ENCODE measurements around the gene XPO5.
"Not testable (repeated sequence)": the region's sequence is repeated elsewhere in the genome, so short reads cannot be mapped to it uniquely, and the experiment has no call there.

Gene XPO5

DNA sequence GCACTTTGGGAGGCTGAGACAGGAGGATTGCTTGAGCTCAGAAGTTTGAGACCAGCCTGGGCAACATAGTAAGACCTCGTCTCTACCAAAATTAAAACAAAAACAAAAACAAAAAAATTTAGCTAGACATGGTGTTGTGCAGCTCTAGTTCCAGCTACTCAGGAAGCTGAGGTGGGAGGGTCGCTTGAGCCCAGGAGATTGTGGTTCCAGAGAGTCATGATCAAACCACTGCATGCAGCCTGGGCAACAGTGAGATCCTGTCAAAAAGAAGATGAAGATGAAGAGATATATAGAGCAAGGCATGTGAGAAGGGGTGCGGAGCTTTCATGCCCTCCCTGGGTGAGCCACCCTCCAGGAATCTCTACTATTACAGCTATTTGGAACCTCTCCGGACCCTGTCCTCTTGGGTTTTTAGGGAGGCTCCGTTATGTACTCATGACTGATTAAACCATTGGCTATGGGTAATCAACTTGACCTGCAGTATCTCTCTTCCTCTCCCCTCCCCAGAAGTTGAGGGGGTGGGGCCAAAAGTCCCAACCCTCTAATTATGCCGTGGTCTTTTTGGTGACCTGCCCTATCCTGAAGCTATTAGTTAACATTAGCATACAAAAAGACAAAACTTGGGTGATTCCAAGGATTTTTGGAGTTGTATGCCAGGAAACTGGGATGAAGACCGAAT is 9.2 kb upstream of the XPO5 start:
- DNase-seq, result no peak

DNA sequence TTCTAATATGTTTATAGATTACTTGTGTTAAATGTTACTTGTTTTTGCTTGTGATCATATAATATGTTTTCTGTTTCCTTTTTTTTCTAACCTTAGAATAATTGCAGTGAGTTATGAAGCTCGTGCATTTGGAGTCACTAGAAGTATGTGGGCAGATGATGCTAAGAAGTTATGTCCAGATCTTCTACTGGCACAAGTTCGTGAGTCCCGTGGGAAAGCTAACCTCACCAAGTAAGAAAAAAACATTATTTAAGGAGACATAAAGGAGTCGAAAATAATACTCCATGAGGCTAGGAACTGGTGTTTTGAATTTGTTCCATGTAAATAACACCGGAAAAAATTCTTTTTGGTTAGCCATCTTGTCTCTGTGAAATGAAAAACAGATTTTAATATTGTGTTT is 7.1 kb upstream of the XPO5 start:
- DNase-seq, result no peak

GRCh38 chr6:43579171-43579570 is 3.3 kb upstream of the XPO5 start:
- DNase-seq, result no peak

DNA sequence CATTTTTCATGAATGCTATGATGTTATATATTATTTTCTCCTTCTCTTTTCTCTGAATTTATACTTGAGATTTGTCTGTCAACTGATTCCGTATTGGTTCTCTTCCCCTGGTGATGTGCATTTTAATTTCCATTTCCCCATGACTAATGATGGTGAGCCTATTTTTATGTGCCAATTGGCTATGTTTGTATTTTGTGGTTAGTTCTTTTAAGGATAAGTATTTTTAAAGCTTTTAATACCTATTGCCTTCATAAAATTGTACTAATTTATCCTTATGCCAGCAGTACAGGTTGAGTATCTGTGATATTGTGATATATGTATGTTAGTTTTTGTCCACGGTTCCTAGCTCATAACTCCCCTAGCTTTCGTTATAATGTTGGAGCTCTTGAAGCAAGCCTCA is 2.9 kb upstream of the XPO5 start:
- no peak for DNase-seq

DNA sequence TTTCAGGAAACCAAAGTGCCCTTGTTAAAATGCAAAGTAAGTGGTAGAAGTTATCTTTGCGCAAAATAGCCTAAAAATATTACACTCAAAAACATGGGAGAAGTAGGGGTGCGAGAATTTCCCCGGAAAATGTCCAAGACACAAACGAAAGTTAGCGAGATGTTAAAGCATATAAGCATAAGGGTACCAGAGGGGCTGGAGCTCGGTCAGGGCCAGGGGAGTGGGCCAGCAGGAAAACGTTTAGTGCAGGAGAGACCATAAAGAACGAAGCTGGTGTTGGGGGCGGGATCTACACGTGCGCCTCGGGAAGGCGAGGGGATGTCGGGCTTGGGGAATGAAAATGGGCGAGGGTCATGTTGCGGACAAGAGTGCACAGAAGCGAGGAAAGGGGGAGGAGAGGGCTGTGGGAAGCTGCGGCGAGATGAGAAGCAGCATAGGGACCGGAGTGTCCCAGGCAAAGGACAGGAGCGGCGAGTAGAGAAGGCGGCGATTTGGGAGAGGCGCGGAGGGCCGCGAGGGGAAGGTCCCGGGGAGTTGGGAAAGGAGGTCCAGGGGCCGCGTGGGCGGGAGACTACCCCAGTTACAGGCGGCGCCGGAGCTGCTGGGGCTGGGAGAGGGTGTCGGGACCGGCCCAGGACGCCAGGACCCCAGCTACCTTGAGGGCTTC is 600 bp downstream of the XPO5 start:
- DNase-seq, result no peak

DNA sequence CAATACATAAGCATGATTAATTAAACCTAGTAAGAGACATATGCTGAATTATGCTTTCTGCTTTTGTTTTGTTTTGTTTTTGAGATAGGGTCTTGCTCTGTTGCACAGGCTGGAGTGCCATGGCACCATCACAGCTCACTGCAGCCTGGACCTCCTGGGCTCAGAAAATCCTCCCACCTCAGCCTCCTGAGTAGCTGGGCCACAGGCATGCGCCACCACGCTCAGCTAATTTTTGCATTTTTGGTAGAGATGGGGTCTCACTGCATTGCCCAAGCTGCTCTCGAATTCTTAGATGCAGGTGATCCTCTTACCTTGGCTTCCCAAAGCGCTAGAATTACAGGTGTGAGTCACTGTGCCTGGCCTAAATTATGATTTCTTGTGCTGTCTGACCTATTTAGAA is 3.8 kb downstream of the XPO5 start:
- no peak for DNase-seq

- no peak for DNase-seq
These were observed 4.9 kb downstream of the XPO5 start for GRCh38 chr6:43570876-43571441.

GRCh38 chr6:43559328-43559727 is 16.5 kb downstream of the XPO5 start:
- DNase-seq, result no peak

DNA sequence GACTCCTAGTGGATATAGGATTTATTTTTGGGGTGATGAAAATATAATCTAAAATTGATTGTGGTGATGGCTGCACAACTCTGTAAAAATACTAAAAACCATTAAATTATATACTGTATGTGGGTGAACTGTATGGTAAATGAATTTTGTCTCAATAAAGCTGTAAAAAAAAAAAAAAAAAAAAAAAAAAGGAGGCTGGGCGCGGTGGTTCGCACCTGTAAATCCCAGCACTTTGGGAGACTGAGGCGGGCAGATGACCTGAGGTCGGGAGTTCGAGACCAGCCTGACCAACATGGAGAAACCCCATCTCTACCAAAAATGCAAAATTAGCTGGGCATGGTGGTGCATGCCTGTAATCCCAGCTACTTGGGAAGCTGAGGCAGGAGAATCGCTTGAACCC is 18.2 kb downstream of the XPO5 start:
- not testable (repeated sequence) for DNase-seq

DNA sequence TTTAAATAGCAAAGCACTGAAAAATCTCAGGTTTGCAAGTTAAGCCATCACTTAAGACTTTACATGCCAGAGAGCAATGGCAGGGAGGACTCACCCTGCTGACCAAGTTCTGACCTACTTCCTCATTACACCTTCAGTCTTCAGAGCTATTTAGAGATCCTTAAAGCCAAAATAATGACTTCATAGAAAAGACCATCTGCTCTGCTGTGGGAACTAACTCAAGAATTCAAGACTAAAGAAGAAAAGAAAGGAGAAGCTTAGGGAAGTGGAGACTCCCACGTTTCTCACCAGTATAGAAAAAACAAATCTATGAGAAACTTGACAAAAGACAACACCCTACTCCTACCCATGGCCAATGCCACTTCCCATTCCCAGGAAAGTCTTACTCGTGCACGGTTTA is 28.6 kb downstream of the XPO5 start:
- no peak for DNase-seq

DNA sequence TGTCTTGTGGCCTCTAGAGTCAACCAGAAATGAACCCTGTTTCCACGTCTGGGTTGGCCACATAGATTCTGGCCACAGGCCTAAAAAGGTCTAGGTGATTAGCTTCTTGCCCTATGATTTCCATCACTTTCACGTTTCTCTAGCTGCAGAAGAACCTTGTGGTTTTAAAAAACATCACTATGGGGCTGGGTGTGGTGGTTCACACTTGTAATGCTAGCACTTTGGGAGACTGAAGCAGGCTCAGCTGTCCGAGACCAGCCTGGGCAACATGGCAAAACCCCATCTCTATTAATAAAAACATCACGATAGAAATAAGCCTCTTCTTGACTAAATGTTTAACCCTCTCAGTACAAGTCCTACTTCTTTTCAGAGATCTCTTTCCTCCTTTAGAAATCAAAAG is 31.4 kb downstream of the XPO5 start:
- DNase-seq, result no peak

DNA sequence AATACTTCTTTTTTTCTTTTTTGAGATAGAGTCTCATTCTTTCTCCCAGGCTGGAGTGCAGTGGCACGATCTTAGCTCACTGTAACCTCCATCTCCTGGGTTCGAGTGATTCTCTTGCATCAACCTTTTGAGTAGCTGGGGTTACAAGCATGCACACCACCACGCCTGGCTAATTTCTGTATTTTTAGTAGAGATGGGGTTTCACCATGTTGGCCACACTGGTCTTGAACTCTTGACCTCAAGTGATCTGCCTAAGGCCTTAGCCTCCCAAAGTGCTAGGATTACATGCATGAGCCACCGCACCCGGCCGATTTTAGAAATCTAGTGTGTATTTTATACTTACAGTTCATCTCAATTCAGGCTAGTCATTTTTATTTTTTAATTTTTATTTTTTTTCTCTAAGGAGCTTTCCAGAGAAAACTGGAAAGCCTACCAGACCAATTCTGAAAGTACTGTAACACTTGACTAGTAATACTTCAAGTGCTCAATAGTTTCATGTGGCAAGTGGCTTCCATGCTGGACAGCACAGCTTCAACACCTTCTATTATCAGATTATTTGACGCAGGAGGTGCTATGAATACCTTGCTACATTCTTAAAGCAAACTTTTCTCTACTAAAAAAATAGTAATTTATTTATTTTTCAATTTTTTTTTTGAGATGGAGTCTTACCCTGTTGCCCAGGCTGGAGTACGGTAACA is 33.9 kb downstream of the XPO5 start:
- no peak for DNase-seq

DNA sequence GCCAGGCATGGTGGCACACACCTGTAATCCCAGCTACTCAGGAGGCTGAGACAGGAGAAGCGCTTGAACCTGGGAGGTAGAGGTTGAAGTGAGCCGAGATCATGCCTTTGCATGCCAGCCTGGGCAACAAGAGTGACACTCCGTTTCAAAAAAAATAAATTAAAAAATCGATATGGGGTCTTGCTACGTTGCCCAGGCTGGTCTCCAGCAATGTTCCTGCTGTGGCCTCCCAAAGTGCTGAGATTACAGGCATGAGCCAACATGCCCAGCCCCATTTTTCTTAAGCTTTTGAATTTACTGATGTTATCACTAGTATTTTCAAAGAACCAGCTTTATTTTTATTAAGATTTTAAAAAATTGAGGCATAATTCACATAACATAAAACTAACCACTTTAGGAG is 35.3 kb downstream of the XPO5 start:
- no peak for DNase-seq

- not testable (repeated sequence) for DNase-seq
These were observed 36.4 kb downstream of the XPO5 start for GRCh38 chr6:43539409-43539808.

- DNase-seq, result not testable (repeated sequence)
These were observed 36.9 kb downstream of the XPO5 start for GRCh38 chr6:43538986-43539385.

DNA sequence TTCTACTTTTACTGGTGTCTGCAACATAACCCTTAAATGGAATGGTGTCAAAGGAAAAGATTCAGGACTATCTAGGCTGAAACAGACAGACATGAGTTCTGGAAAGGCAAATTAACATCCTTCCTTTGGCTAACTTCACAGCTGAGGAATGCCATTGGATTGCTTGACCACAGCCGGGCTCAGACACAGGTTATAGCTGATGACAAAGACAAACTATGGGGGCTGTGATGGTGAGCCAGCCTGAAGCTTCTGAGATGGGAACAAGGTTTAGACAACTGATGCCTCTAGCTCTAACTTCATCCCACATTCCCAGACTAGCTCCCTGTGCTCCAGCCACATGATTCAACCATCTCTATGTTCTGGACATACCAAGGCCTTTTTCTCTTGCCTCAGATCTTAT is 43.6 kb downstream of the XPO5 start:
- DNase-seq, result no peak

- no peak for DNase-seq
These were observed 51.3 kb downstream of the XPO5 start for GRCh38 chr6:43524483-43524961.

- no peak for DNase-seq
These were observed 52.6 kb downstream of the XPO5 start for GRCh38 chr6:43523284-43523683.

DNA sequence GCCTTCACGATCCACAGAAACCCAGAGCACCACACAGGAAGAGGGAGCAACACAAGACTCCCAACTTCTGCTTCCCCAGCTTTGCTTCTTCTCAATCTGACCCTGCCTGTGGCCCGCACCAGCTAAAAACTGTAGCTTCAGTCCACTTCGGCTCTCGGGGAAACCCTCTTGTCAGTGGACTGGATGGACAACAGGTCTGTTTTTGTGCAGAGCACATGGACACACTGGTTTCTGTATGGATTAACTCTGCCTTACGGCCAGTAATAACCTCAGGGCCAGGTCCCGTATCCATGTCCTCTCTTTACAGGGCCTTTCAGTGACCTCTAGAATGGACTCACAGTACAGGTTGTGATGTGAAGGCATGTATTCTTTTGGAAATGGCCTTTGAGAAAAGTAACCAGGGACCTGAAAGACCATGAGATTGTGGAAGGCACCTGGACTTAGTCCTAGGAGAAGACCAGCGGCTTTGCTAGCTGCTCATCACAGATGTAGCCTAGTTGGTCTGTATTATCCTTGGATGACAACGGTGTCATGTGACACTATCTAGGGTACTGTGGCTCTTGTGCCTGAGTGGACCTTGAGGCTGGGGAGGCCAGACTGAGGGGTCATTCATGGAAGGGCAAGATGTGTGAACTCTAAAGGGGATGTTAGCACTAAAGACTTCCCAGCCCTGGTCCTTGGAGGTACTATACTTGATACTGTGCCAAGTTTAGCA is 53.1 kb downstream of the XPO5 start:
- no peak for DNase-seq

DNA sequence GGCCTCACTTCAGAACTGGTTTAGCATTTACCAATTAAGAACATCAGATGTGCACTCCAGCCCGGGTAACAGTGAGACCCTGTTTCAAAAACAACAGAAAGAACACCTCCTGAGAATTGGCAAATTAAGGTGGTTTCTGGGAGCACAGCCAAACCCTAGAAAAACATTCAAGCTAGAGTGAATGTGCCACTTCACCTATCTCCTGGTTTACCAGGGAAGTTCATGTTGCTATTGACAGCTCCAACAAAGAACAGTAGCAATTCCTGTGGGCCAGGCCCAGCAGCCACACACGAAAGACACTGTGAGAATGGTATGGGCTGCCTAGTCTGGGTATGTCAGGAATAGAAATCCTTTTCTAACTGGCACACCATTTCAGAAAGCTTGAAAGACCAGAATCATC is 54.0 kb downstream of the XPO5 start:
- no peak for DNase-seq

DNA sequence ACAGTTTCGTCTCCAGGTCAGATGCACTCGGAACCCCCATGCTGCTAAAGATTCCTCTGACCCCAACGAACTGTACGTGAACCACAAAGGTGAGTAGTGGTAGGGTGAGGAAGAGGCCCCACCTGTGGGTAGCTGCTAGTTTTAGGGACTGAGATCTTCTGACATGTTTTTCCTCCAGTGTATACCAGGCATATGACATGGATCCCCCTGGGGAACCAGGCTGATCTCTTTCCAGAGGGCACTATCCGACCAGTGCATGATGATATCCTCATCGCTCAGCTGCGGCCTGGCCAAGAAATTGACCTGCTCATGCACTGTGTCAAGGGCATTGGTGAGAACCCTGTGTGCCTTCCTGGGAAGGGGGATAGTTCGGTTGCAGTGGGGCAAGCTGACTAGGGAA is 55.7 kb downstream of the XPO5 start:
- DNase-seq, result no peak

GRCh38 chr6:43517505-43518357 is 58.1 kb downstream of the XPO5 start:
- DNase-seq, result no peak
